ENCODE results near the gene CCSER2. TPM values are rescaled to one million over a fixed set of nuclear protein-coding genes. Genes with fewer than 3 reads are reported as not detected.

Gene CCSER2
- total RNA-seq, 1 experiment from 2014 or later: 44.1 TPM

DNA sequence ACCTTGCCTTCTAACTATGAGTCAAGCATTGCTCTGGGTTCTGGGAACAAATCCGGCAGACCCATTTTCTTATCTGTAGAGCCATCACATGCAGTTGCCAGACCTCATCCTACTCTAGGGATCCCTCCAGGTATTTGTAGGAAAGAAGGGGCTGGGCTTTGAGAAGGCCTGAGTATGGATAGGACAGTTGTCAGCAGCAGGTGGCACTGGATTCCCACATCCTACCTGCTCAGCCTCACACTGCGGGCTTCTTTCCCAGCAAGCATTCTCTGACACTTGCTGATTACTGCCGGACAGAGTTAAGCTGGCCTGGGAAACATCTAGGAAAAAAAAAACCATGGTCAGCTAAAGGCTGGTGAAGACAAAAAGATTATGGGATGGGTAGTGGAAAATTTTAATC, 224.1 kb downstream of the CCSER2 start:
- POLR2A ChIA-PET (ENCODE audit: low non-redundant PET): no interaction called here
- TF ChIP-seq, protein P1, sequence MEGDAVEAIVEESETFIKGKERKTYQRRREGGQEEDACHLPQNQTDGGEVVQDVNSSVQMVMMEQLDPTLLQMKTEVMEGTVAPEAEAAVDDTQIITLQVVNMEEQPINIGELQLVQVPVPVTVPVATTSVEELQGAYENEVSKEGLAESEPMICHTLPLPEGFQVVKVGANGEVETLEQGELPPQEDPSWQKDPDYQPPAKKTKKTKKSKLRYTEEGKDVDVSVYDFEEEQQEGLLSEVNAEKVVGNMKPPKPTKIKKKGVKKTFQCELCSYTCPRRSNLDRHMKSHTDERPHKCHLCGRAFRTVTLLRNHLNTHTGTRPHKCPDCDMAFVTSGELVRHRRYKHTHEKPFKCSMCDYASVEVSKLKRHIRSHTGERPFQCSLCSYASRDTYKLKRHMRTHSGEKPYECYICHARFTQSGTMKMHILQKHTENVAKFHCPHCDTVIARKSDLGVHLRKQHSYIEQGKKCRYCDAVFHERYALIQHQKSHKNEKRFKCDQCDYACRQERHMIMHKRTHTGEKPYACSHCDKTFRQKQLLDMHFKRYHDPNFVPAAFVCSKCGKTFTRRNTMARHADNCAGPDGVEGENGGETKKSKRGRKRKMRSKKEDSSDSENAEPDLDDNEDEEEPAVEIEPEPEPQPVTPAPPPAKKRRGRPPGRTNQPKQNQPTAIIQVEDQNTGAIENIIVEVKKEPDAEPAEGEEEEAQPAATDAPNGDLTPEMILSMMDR (conservative IDR thresholded peaks at IDR 0.05; ENCODE audit: low read depth, low read length): no peak
- TF ChIP-seq EZH2 (IDR thresholded peaks at IDR 0.05; ENCODE audit: borderline replicate concordance, low read depth, low read length, poor library complexity, severe bottlenecking): no peak
- no peak overlapping the region for H3K27ac ChIP-seq (ENCODE audit: low read depth, low read length, poor library complexity, severe bottlenecking)
- H3K9me3 ChIP-seq (ENCODE audit: low read depth, low read length, poor library complexity, severe bottlenecking): no peaks in the 10 kb centered on the region
- H3K4me3 ChIP-seq (ENCODE audit: low read depth, low read length, poor library complexity, severe bottlenecking): no peak overlapping the region
- H3K27me3 ChIP-seq (replicated peaks; ENCODE audit: insufficient read depth, low read depth, low read length, poor library complexity): peaks cover 11% of the 10 kb centered on the region
- BruUV-seq (replicated peaks): no TSS peak
- H3K36me3 ChIP-seq (ENCODE audit: insufficient read depth, low read length, poor library complexity, severe bottlenecking): no peaks in the 10 kb centered on the region
- CTCF ChIA-PET: no interaction called here
- intact Hi-C loops (cut with micrococcal nuclease; ENCODE audit: unreplicated experiment): no loop called here
- DNase-seq (ENCODE audit: low spot score): no peak
- H3K4me1 ChIP-seq (ENCODE audit: insufficient read depth, low read length, poor library complexity, severe bottlenecking): no peaks in the 10 kb centered on the region

GRCh38 chr10:84562592-84562991, 234.2 kb downstream of the CCSER2 start:
- no peak for DNase-seq (ENCODE audit: low spot score)
- TF ChIP-seq EZH2 (IDR thresholded peaks at IDR 0.05; ENCODE audit: borderline replicate concordance, low read depth, low read length, poor library complexity, severe bottlenecking): no peak
- TF ChIP-seq, protein P1 (conservative IDR thresholded peaks at IDR 0.05; ENCODE audit: low read depth, low read length): no peak
- no peak overlapping the region for H3K4me3 ChIP-seq (ENCODE audit: low read depth, low read length, poor library complexity, severe bottlenecking)
- ChIA-PET POLR2A (ENCODE audit: low non-redundant PET) (no interaction called here), CTCF (no interaction called here)
- no peaks in the 10 kb centered on the region for H3K4me1 ChIP-seq (ENCODE audit: insufficient read depth, low read length, poor library complexity, severe bottlenecking)
- intact Hi-C loops (cut with micrococcal nuclease; ENCODE audit: unreplicated experiment): no loop called here
- peaks cover 10% of the 10 kb centered on the region for H3K27me3 ChIP-seq (replicated peaks; ENCODE audit: insufficient read depth, low read depth, low read length, poor library complexity)
- no peak overlapping the region for H3K27ac ChIP-seq (ENCODE audit: low read depth, low read length, poor library complexity, severe bottlenecking)
- BruUV-seq (replicated peaks): no TSS peak
- no peaks in the 10 kb centered on the region for H3K9me3 ChIP-seq (ENCODE audit: low read depth, low read length, poor library complexity, severe bottlenecking)
- no peaks in the 10 kb centered on the region for H3K36me3 ChIP-seq (ENCODE audit: insufficient read depth, low read length, poor library complexity, severe bottlenecking)

GRCh38 chr10:84563355-84563754, 235.0 kb downstream of the CCSER2 start:
- Histone ChIP-seq H3K4me1 (ENCODE audit: insufficient read depth, low read length, poor library complexity, severe bottlenecking) (no peaks in the 10 kb centered on the region), H3K27ac (ENCODE audit: low read depth, low read length, poor library complexity, severe bottlenecking) (no peak overlapping the region), H3K36me3 (ENCODE audit: insufficient read depth, low read length, poor library complexity, severe bottlenecking) (no peaks in the 10 kb centered on the region), H3K4me3 (ENCODE audit: low read depth, low read length, poor library complexity, severe bottlenecking) (no peak overlapping the region), H3K27me3 (replicated peaks; ENCODE audit: insufficient read depth, low read depth, low read length, poor library complexity) (peaks cover 10% of the 10 kb centered on the region), H3K9me3 (ENCODE audit: low read depth, low read length, poor library complexity, severe bottlenecking) (no peaks in the 10 kb centered on the region)
- intact Hi-C loops (cut with micrococcal nuclease; ENCODE audit: unreplicated experiment): no loop called here
- no TSS peak for BruUV-seq (replicated peaks)
- CTCF ChIA-PET: no interaction called here
- no peak for DNase-seq (ENCODE audit: low spot score)
- TF ChIP-seq EZH2 (IDR thresholded peaks at IDR 0.05; ENCODE audit: borderline replicate concordance, low read depth, low read length, poor library complexity, severe bottlenecking): no peak
- TF ChIP-seq, protein P1 (conservative IDR thresholded peaks at IDR 0.05; ENCODE audit: low read depth, low read length): no peak
- POLR2A ChIA-PET (ENCODE audit: low non-redundant PET): no interaction called here

Data from A673 (cell line).